Measurements from ENCODE around the gene LRRC8C. TPM values are rescaled to one million over a fixed set of nuclear protein-coding genes. Genes with fewer than 3 reads are reported as not detected.
"Not testable (repeated sequence)": the region's sequence is repeated elsewhere in the genome, so short reads cannot be mapped to it uniquely, and the experiment has no call there.

Gene LRRC8C
- total and polyA plus RNA-seq, 2 experiments from 2014 or later = 3.6 to 7.3 TPM

- Histone ChIP-seq H3K79me2 (ENCODE audit: insufficient read depth) (peaks cover 7% of the 10 kb centered on the region), H3K36me3 (ENCODE audit: low read depth) (no peaks in the 10 kb centered on the region), H3K9me2 (ENCODE audit: insufficient read depth) (no peaks in the 10 kb centered on the region), H3K27me3 (replicated peaks; ENCODE audit: insufficient read depth) (no peaks in the 10 kb centered on the region), H3K4me2 (ENCODE audit: unreplicated experiment) (no peak overlapping the region), H3K27ac (no peak overlapping the region), H3F3A (ENCODE audit: insufficient read depth) (no peaks in the 10 kb centered on the region), H3K4me3 (no peak overlapping the region), H2AFZ (no peak overlapping the region), H3K9me3 (ENCODE audit: low read depth) (no peaks in the 10 kb centered on the region), H4K20me1 (ENCODE audit: insufficient read depth) (no peaks in the 10 kb centered on the region), H3K4me1 (ENCODE audit: insufficient read depth) (0 out of 2 replicates have a peak, but pooled peaks cover 2% of the 10 kb centered on the region), H3K9ac (no peak overlapping the region)
- in situ Hi-C loops (cut with MboI) = loop anchor here (25.0 kb wide), 1 partner anchor 358 kb away; the partner anchor contains the start of gene ZNF326
- no peak for TF ChIP-seq EZH2 (IDR thresholded peaks at IDR 0.05; ENCODE audit: insufficient read depth, poor library complexity, severe bottlenecking)
- TF ChIP-seq EZH2phosphoT487 (IDR thresholded peaks at IDR 0.05; ENCODE audit: insufficient read depth, low read depth) = no peak
- no peak for DNase-seq
- WGBS, 2 experiments (ENCODE audit: low coverage in 1 of 2, low lambda C conversion rate in 2 of 2, missing lambda C conversion rate in 2 of 2) = 50 to 52% methylated on average over 2 of the region's 2 CpGs
Measured at GRCh38 chr1:89629146-89629545, 3.8 kb upstream of the LRRC8C start.

- not testable (repeated sequence) for H3F3A ChIP-seq (ENCODE audit: insufficient read depth); H3K9ac ChIP-seq; H3K4me2 ChIP-seq (ENCODE audit: unreplicated experiment); H3K36me3 ChIP-seq (ENCODE audit: low read depth); H3K9me3 ChIP-seq (ENCODE audit: low read depth); H3K4me1 ChIP-seq (ENCODE audit: insufficient read depth); H3K9me2 ChIP-seq (ENCODE audit: insufficient read depth); H3K4me3 ChIP-seq; H4K20me1 ChIP-seq (ENCODE audit: insufficient read depth); H3K27me3 ChIP-seq (replicated peaks; ENCODE audit: insufficient read depth); H3K27ac ChIP-seq; H2AFZ ChIP-seq; DNase-seq
- peaks cover 12% of the 10 kb centered on the region for H3K79me2 ChIP-seq (ENCODE audit: insufficient read depth)
- 76 to 92% methylated on average over 2 of the region's 2 CpGs for WGBS, 2 experiments (ENCODE audit: low coverage in 1 of 2, low lambda C conversion rate in 2 of 2, missing lambda C conversion rate in 2 of 2)
- in situ Hi-C loops (cut with MboI) = loop anchor here (25.0 kb wide), 1 partner anchor 358 kb away; the partner anchor contains the start of gene ZNF326
Measured at GRCh38 chr1:89629600-89629999, 3.3 kb upstream of the LRRC8C start.

GRCh38 chr1:89630048-89630447 lies 2.9 kb upstream of the LRRC8C start:
- no peak overlapping the region for H2AFZ ChIP-seq
- 95 to 99% methylated on average over 3 of the region's 3 CpGs for WGBS, 2 experiments (ENCODE audit: low coverage in 1 of 2, low lambda C conversion rate in 2 of 2, missing lambda C conversion rate in 2 of 2)
- peaks cover 16% of the 10 kb centered on the region for H3K79me2 ChIP-seq (ENCODE audit: insufficient read depth)
- H3K4me2 ChIP-seq (ENCODE audit: unreplicated experiment) = no peak overlapping the region
- H3K4me1 ChIP-seq (ENCODE audit: insufficient read depth) = peaks cover 11% of the 10 kb centered on the region; the same call in 1 of the 2 replicates
- H3K9me2 ChIP-seq (ENCODE audit: insufficient read depth) = no peaks in the 10 kb centered on the region
- TF ChIP-seq EZH2phosphoT487 (IDR thresholded peaks at IDR 0.05; ENCODE audit: insufficient read depth, low read depth) (no peak), EZH2 (IDR thresholded peaks at IDR 0.05; ENCODE audit: insufficient read depth, poor library complexity, severe bottlenecking) (no peak)
- no peak overlapping the region for H3K27ac ChIP-seq
- H3K9me3 ChIP-seq (ENCODE audit: low read depth) = no peaks in the 10 kb centered on the region
- no peaks in the 10 kb centered on the region for H4K20me1 ChIP-seq (ENCODE audit: insufficient read depth)
- H3F3A ChIP-seq (ENCODE audit: insufficient read depth) = no peaks in the 10 kb centered on the region
- H3K27me3 ChIP-seq (replicated peaks; ENCODE audit: insufficient read depth) = no peaks in the 10 kb centered on the region
- in situ Hi-C loops (cut with MboI) = loop anchor here (25.0 kb wide), 1 partner anchor 357 kb away; the partner anchor contains the start of gene ZNF326
- no peaks in the 10 kb centered on the region for H3K36me3 ChIP-seq (ENCODE audit: low read depth)
- DNase-seq = no peak
- no peak overlapping the region for H3K4me3 ChIP-seq
- no peak overlapping the region for H3K9ac ChIP-seq

- TF ChIP-seq EZH2 (IDR thresholded peaks at IDR 0.05; ENCODE audit: insufficient read depth, poor library complexity, severe bottlenecking) (no peak), EZH2phosphoT487 (IDR thresholded peaks at IDR 0.05; ENCODE audit: insufficient read depth, low read depth) (no peak)
- Histone ChIP-seq H3F3A (ENCODE audit: insufficient read depth) (peaks cover 19% of the 10 kb centered on the region), H3K4me2 (ENCODE audit: unreplicated experiment) (peak overlapping the region; percentile 96), H3K9me3 (ENCODE audit: low read depth) (no peaks in the 10 kb centered on the region), H3K9me2 (ENCODE audit: insufficient read depth) (no peaks in the 10 kb centered on the region), H4K20me1 (ENCODE audit: insufficient read depth) (no peaks in the 10 kb centered on the region), H3K79me2 (ENCODE audit: insufficient read depth) (peaks cover 30% of the 10 kb centered on the region), H3K4me3 (peak overlapping the region; percentile 90), H3K27ac (no peak overlapping the region; the same call in 1 of the 2 replicates), H3K4me1 (ENCODE audit: insufficient read depth) (peaks cover 26% of the 10 kb centered on the region), H3K9ac (peak overlapping the region; percentile 86), H2AFZ (peak overlapping the region; percentile 98), H3K36me3 (ENCODE audit: low read depth) (no peaks in the 10 kb centered on the region), H3K27me3 (replicated peaks; ENCODE audit: insufficient read depth) (no peaks in the 10 kb centered on the region)
- peak; percentile 4 for DNase-seq
- 51 to 52% methylated on average over 19 of the region's 19 CpGs for WGBS, 2 experiments (ENCODE audit: low coverage in 1 of 2, low lambda C conversion rate in 2 of 2, missing lambda C conversion rate in 2 of 2)
- in situ Hi-C loops (cut with MboI) = loop anchor here (25.0 kb wide), 1 partner anchor 355 kb away; the partner anchor contains the start of gene ZNF326
Measured at GRCh38 chr1:89631816-89632656, 884 bp upstream of the LRRC8C start.
